ENCODE results near the gene CEP170. TPM values are rescaled to one million over a fixed set of nuclear protein-coding genes. Genes with fewer than 3 reads are reported as not detected.

CEP170 gene
- polyA plus RNA-seq, 3 donors: 13.7 to 44.5 (median 17.4) TPM

DNA sequence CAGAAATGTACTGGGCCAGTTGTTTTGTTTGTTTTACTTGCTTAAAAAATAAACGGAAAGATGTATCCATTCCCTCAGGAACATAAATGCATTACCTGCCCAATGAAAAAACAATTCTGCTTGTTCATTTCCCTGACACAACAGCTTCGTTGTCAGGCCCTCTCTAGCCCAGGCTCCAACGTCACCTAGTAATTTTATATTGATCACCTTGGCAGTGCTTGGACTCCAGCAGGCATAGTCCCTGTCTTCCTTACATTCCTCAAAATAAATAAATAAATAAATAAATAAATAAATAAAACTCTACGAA is 1.2 kb downstream of the CEP170 start:
- H3K4me1 Mint-ChIP-seq: peaks cover 38% of the 10 kb centered on the region
- Histone ChIP-seq H2AFZ (ENCODE audit: insufficient read depth, low read depth, low read length, poor library complexity, severe bottlenecking) (peak overlapping the region; percentile 55), H4K20me1 (ENCODE audit: insufficient read depth, low read length) (peaks cover 13% of the 10 kb centered on the region), H3K79me2 (ENCODE audit: insufficient read depth, low read length) (peaks cover 87% of the 10 kb centered on the region), H3K27ac (ENCODE audit: low read depth in 1 of 2, low read length in 2 of 2) (peak overlapping the region; percentile 95 to 99), H3K4me2 (replicated peaks; ENCODE audit: extremely low read depth, low read length, poor library complexity, severe bottlenecking) (peak overlapping the region; percentile 86), H3K4me3 (replicated peaks in 1 of 3; ENCODE audit: low read depth in 2 of 3, low read length in 3 of 3) (peak overlapping the region; percentile 61 to 96 (median 74)), H3K27me3 (ENCODE audit: control insufficient read depth in 2 of 2, insufficient read depth in 2 of 2, low read length in 2 of 2) (no peaks in the 10 kb centered on the region), H3K9ac (ENCODE audit: insufficient read depth, low read length, poor library complexity, severe bottlenecking) (peak overlapping the region; percentile 89), H3K4me1 (ENCODE audit: control insufficient read depth in 1 of 2, insufficient read depth in 2 of 2, low read length in 2 of 2) (peaks cover 20 to 42% of the 10 kb centered on the region in 2 donors), H3K36me3 (replicated peaks in 1 of 2; ENCODE audit: control insufficient read depth in 1 of 2, insufficient read depth in 2 of 2, low read length in 2 of 2) (no peaks in the 10 kb centered on the region), H3K9me3 (replicated peaks in 1 of 2; ENCODE audit: control insufficient read depth in 1 of 2, insufficient read depth in 1 of 2, low read length in 2 of 2) (no peaks in the 10 kb centered on the region)
- peak in 2 of 3 donors; percentile 25 to 31 for DNase-seq
- intact Hi-C loops (cut with micrococcal nuclease): loop anchor here in 1 of 2 donors (1.0 to 5.0 kb wide), 2 partner anchors 9 to 33 kb away; no protein-coding TSS in a partner anchor
- peaks cover 5 to 7% of the 10 kb centered on the region in 2 donors for H3K36me3 Mint-ChIP-seq
- peak overlapping the region; percentile 89 to 99 (median 98) for H3K27ac Mint-ChIP-seq
- TF ChIP-seq, protein P1, sequence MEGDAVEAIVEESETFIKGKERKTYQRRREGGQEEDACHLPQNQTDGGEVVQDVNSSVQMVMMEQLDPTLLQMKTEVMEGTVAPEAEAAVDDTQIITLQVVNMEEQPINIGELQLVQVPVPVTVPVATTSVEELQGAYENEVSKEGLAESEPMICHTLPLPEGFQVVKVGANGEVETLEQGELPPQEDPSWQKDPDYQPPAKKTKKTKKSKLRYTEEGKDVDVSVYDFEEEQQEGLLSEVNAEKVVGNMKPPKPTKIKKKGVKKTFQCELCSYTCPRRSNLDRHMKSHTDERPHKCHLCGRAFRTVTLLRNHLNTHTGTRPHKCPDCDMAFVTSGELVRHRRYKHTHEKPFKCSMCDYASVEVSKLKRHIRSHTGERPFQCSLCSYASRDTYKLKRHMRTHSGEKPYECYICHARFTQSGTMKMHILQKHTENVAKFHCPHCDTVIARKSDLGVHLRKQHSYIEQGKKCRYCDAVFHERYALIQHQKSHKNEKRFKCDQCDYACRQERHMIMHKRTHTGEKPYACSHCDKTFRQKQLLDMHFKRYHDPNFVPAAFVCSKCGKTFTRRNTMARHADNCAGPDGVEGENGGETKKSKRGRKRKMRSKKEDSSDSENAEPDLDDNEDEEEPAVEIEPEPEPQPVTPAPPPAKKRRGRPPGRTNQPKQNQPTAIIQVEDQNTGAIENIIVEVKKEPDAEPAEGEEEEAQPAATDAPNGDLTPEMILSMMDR (IDR thresholded peaks at IDR 0.05): no peak
- H3K9me3 Mint-ChIP-seq: peaks cover 0 to 2% (median 0%) of the 10 kb centered on the region in 7 donors
- 0% methylated on average over 2 of the region's 4 CpGs for WGBS (ENCODE audit: insufficient coverage)
- H3K4me3 Mint-ChIP-seq: peak overlapping the region; percentile 97 to 99
- no peaks in the 10 kb centered on the region for H3K27me3 Mint-ChIP-seq (ENCODE audit: low read depth in 3 of 3)

DNA sequence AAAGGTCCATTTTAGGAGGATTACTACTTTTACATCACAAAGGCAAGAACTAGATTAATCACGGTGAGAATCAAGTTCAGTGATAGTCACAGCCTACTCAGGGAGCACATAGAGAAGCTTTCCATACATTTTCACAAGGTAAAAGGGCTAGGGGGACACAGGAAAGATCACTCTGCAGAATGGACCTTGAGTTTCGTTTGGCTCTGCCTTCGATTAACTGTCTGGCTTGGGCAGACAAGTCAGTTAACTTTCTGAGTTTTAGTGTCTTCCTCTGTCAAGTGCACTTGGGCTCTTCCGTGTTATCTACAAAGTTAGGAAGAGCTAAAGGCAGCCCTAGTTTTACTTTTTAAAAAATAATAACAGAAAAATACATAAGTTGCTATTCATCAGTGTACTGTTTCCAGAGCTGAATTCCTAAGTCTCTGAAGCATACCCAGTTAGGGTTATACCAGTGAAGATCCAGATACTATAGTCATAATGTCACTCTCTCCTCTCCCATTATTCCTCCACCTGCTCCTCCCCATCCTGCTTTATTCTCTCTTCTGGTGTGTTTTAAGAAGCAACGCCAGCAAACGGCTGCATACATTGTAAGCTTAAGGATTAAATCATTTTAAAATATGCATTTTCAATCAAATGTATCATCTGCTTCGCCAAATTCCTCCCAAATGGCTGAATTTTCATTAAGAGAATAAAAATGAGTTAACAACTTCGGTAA is 1.7 kb downstream of the CEP170 start:
- Mint-ChIP-seq H3K9me3 (peaks cover 0 to 2% (median 0%) of the 10 kb centered on the region in 7 donors), H3K4me1 (peaks cover 39% of the 10 kb centered on the region), H3K4me3 (peak overlapping the region; percentile 97 to 99), H3K36me3 (peaks cover 5 to 7% of the 10 kb centered on the region in 2 donors), H3K27ac (peak overlapping the region; percentile 89 to 99 (median 98)), H3K27me3 (ENCODE audit: low read depth in 3 of 3) (no peaks in the 10 kb centered on the region)
- Histone ChIP-seq H3K4me2 (replicated peaks; ENCODE audit: extremely low read depth, low read length, poor library complexity, severe bottlenecking) (peak overlapping the region; percentile 86), H2AFZ (ENCODE audit: insufficient read depth, low read depth, low read length, poor library complexity, severe bottlenecking) (peak overlapping the region; percentile 55), H3K9me3 (replicated peaks in 1 of 2; ENCODE audit: control insufficient read depth in 1 of 2, insufficient read depth in 1 of 2, low read length in 2 of 2) (no peaks in the 10 kb centered on the region), H3K27me3 (ENCODE audit: control insufficient read depth in 2 of 2, insufficient read depth in 2 of 2, low read length in 2 of 2) (no peaks in the 10 kb centered on the region), H3K4me1 (ENCODE audit: control insufficient read depth in 1 of 2, insufficient read depth in 2 of 2, low read length in 2 of 2) (peaks cover 21 to 43% of the 10 kb centered on the region in 2 donors), H3K27ac (ENCODE audit: low read depth in 1 of 2, low read length in 2 of 2) (peak overlapping the region; percentile 95 to 99), H3K9ac (ENCODE audit: insufficient read depth, low read length, poor library complexity, severe bottlenecking) (peak overlapping the region; percentile 89), H3K36me3 (replicated peaks in 1 of 2; ENCODE audit: control insufficient read depth in 1 of 2, insufficient read depth in 2 of 2, low read length in 2 of 2) (no peaks in the 10 kb centered on the region), H3K4me3 (replicated peaks in 1 of 3; ENCODE audit: low read depth in 2 of 3, low read length in 3 of 3) (peak overlapping the region; percentile 61 to 96 (median 74)), H3K79me2 (ENCODE audit: insufficient read depth, low read length) (peaks cover 87% of the 10 kb centered on the region), H4K20me1 (ENCODE audit: insufficient read depth, low read length) (peaks cover 13% of the 10 kb centered on the region)
- DNase-seq: no peak
- WGBS (ENCODE audit: insufficient coverage): 0% methylated on average over 2 of the region's 8 CpGs
- TF ChIP-seq, protein P1 (IDR thresholded peaks at IDR 0.05): no peak
- intact Hi-C loops (cut with micrococcal nuclease): loop anchor here in 1 of 2 donors (1.0 to 5.0 kb wide), 2 partner anchors 8 to 34 kb away; no protein-coding TSS in a partner anchor
